ENCODE data around the gene SHISA3.

The SHISA3 gene

GRCh38 chr4:42446823-42447222 is 49.5 kb downstream of the SHISA3 start:
- no peak for DNase-seq (ENCODE audit: low read depth)

Data from activated gamma-delta T cell treated with anti-CD3 and anti-CD28 coated beads, Interleukin-2, amount 50 U/mL, for 16 hours (primary cell).